Brain microvascular endothelial cell (primary cell): ENCODE data around the gene CCDC40.

Experiments used
- DNase-seq: peaks from one replicate; pipeline ENCODE4 v3.0.0-alpha.2; 2020
- H3K27ac ChIP-seq: fragments of 250-450 bp; sonication (Bioruptor Pico); 2 replicates; pipeline ENCODE4 v1.5.1; 2020; ENCODE audit warnings: mild to moderate bottlenecking, moderate library complexity
- H3K27me3 ChIP-seq: fragments of 250-450 bp; sonication (Bioruptor Pico); replicated peaks from 2 replicates; pipeline ENCODE4 v1.5.1; 2020; ENCODE audit warnings: mild to moderate bottlenecking
- H3K36me3 ChIP-seq: fragments of 250-450 bp; sonication (Bioruptor Pico); replicated peaks from 2 replicates; pipeline ENCODE4 v1.5.1; 2020; ENCODE audit warnings: mild to moderate bottlenecking
- H3K4me3 ChIP-seq: 2 replicates; pipeline ENCODE4 v1.5.1; 2011; ENCODE audit warnings: low read depth, mild to moderate bottlenecking, control low read depth, low read length, moderate library complexity
- in situ Hi-C: cut with HindIII; loops from 2 replicates; pipeline ENCODE4 v1.10.0; 2017; ENCODE audit warnings: low sequenced_read_pairs, low pct_ligation_motif_present
- TF ChIP-seq, protein P1 (sequence below): IDR thresholded peaks from 2 replicates; pipeline ENCODE4 v1.5.1; 2011; ENCODE audit warnings: low read depth, mild to moderate bottlenecking, moderate library complexity, low read length, control low read depth, inconsistent platforms; ENCODE audit errors: missing control alignments

The CCDC40 gene, protein sequence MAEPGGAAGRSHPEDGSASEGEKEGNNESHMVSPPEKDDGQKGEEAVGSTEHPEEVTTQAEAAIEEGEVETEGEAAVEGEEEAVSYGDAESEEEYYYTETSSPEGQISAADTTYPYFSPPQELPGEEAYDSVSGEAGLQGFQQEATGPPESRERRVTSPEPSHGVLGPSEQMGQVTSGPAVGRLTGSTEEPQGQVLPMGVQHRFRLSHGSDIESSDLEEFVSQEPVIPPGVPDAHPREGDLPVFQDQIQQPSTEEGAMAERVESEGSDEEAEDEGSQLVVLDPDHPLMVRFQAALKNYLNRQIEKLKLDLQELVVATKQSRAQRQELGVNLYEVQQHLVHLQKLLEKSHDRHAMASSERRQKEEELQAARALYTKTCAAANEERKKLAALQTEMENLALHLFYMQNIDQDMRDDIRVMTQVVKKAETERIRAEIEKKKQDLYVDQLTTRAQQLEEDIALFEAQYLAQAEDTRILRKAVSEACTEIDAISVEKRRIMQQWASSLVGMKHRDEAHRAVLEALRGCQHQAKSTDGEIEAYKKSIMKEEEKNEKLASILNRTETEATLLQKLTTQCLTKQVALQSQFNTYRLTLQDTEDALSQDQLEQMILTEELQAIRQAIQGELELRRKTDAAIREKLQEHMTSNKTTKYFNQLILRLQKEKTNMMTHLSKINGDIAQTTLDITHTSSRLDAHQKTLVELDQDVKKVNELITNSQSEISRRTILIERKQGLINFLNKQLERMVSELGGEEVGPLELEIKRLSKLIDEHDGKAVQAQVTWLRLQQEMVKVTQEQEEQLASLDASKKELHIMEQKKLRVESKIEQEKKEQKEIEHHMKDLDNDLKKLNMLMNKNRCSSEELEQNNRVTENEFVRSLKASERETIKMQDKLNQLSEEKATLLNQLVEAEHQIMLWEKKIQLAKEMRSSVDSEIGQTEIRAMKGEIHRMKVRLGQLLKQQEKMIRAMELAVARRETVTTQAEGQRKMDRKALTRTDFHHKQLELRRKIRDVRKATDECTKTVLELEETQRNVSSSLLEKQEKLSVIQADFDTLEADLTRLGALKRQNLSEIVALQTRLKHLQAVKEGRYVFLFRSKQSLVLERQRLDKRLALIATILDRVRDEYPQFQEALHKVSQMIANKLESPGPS

DNA sequence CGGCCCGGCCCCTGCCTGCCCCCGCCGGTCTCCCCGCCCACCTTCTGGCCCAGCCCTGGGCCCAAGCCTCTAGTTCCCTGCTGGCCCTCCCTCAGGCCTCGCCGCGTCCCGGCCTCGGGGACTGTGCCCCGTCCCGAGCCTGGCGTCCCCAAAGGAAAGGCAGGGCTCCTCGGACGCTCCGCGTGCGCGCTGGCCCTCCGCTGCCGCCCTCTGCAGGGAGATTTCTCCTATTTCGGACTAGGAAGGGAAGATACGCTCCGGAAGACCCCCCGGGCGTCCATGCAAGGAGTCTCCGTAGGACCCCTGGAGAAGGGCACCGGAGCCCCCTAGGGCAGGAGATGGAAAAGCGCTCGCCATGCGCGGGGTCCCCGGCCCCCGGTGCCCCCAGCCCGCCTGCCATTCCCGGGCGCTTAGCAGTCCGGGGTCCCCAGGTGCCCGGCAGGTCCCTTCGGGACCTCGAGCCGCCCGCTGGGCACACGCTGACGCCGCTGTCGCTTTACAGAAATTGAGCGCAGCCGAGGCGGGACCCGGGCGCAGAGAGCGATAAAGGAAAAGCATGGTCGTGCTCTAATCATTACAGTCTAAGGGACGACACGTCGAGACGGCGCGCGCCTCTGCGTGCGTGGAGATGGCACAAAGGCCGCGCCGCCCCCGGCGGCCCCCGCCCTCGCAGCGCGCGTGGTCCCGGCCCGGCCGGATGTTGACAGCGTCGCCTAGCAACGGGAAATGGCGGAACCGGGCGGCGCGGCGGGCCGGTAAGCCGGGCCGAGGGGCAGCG, at the start of gene CCDC40:
TSS of gene CCDC40 (plus strand) at position 706 of the 778 bp plus-strand sequence. CDS start at position 727, 21 bp downstream.
- DNase-seq = peak; percentile 55
- Histone ChIP-seq H3K36me3 (no peaks in the 10 kb centered on the region), H3K27ac (peak within 1 kb of the TSS; percentile 81), H3K4me3 (peak within 1 kb of the TSS; percentile 82), H3K27me3 (no peaks in the 10 kb centered on the region)
- TF ChIP-seq, protein P1, sequence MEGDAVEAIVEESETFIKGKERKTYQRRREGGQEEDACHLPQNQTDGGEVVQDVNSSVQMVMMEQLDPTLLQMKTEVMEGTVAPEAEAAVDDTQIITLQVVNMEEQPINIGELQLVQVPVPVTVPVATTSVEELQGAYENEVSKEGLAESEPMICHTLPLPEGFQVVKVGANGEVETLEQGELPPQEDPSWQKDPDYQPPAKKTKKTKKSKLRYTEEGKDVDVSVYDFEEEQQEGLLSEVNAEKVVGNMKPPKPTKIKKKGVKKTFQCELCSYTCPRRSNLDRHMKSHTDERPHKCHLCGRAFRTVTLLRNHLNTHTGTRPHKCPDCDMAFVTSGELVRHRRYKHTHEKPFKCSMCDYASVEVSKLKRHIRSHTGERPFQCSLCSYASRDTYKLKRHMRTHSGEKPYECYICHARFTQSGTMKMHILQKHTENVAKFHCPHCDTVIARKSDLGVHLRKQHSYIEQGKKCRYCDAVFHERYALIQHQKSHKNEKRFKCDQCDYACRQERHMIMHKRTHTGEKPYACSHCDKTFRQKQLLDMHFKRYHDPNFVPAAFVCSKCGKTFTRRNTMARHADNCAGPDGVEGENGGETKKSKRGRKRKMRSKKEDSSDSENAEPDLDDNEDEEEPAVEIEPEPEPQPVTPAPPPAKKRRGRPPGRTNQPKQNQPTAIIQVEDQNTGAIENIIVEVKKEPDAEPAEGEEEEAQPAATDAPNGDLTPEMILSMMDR = peak; percentile 2
- in situ Hi-C loops = no loop called here

DNA sequence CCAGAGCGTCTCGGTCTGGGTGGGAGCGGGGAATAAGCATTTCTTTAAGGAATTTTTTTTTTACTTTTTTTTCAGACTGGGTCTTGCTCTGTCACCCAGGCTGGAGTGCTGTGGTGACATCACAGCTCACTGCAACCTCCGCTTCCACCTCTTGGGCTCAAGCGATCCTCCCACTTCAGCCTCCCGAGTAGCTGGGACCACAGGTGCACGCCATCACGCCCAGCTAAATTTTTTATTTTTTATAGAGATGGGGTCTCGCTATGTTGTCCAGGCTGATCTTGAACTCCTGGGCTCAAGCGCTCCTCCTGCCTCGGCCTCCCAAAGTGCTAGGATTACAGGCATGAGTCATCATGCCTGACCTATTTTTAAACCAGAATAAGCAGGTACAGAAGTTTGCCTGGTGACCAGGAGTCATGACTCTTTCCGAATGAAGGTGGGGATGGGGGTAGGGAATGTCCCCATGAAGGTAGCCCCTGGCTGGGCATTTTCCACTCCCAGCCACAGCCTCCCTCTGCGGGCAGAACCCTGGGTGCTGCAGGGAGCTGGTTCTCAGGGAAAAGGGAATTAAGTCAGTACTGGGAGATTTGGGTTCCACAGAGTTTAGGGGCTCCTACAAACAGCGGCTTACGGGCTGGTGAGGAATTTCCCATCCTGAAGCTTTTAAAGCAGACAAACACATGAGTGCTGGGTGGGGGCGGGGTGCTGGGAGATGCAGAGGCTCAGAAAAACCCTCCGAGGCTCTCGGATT, 49.1 kb upstream of the CCDC40 start:
- Histone ChIP-seq H3K27me3 (no peaks in the 10 kb centered on the region), H3K36me3 (no peaks in the 10 kb centered on the region), H3K27ac (no peak overlapping the region), H3K4me3 (no peak overlapping the region)
- TF ChIP-seq, protein P1 = no peak
- in situ Hi-C loops = loop anchor here (25.0 kb wide), 1 partner anchor 200 kb away; the partner anchor contains the start of genes CBX2 and CBX8
- no peak for DNase-seq

DNA sequence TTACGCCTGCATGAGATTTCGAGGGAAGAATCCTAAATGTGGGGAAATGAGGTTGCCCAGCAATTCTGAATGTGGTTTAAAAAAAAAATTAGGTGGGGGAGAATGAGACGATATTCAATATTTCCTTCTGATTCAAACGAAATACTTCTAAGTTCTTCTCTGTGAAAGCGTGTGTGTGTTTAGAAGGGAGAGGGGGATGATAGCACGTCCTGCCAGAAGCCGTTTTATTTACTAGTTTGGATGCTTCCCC, 48.6 kb upstream of the CCDC40 start:
- TF ChIP-seq, protein P1 = no peak
- in situ Hi-C loops = loop anchor here (25.0 kb wide), 1 partner anchor 201 kb away; the partner anchor contains the start of genes CBX2 and CBX8
- Histone ChIP-seq H3K27me3 (no peaks in the 10 kb centered on the region), H3K27ac (no peak overlapping the region), H3K36me3 (no peaks in the 10 kb centered on the region), H3K4me3 (peak overlapping the region; percentile 15)
- no peak for DNase-seq

DNA sequence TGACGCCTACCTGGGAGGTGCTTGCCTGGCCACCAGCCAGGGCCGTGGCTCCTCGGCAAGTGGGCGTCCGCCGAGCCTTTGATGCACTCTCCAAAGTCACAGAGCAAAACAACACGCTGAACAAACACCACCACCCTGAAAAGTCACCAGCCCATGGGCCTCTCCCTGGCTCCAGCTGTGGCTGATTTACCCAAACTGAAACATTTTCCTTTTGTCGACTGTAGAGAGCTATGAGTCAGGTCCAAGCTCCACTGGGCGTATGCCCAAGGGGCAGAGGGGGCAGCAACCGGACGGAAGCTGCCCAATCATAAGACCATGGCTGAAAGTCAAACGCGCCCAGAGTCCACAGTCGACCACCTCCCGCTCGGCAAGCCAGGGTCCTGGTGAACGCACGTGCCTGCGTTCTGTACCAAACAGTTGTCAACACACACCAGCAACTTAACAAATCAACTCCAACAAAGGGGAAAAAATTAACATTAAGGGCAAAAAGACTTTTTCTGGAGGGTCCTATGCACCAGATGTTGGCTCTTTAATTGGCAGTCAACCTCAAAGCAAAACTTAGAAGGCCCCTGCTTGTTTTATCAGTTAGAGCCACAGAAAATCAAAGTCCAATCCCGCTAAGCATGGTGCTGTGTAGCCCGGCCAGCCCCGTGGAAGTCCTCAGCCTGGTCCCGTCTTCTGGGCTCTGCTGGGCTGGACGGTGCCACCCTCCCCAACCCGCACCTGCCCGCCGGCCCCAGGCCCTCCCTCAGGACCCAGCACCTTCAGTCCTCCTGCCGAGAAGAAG, 48.1 kb upstream of the CCDC40 start:
- Histone ChIP-seq H3K27ac (no peak overlapping the region), H3K36me3 (no peaks in the 10 kb centered on the region), H3K27me3 (no peaks in the 10 kb centered on the region), H3K4me3 (peak overlapping the region; percentile 15)
- TF ChIP-seq, protein P1 = no peak
- in situ Hi-C loops = loop anchor here (25.0 kb wide), 1 partner anchor 201 kb away; the partner anchor contains the start of genes CBX2 and CBX8
- peak; percentile 47 for DNase-seq
